ENCODE results near the gene STEAP1. TPM values are rescaled to one million over a fixed set of nuclear protein-coding genes. Genes with fewer than 3 reads are reported as not detected.
"Not testable (repeated sequence)": the region's sequence is repeated elsewhere in the genome, so short reads cannot be mapped to it uniquely, and the experiment has no call there.

The STEAP1 gene
- under 1 TPM in 1 of 5 donors, not detected in 4; 0.19 TPM for total RNA-seq
- total RNA-seq (2013) = not detected
- 0 to 0.21 (median 0) reads per million in 29 experiments for total RNA-seq

GRCh38 chr7:90153943-90154771, at the start of gene STEAP1:
Gene STEAP1 (plus strand): TSS chr7:90154469. CDS start chr7:90159789, 5,320 bp downstream.
- ATAC-seq (replicated peaks in 1 of 4) (peak; percentile 94 to 98 (median 96)), DNase-seq (peak; percentile 39 to 87 (median 76))
- 3% methylated on average over 50 of the region's 58 CpGs for WGBS (ENCODE audit: insufficient coverage)
- not testable (repeated sequence) for H3K4me1 ChIP-seq (ENCODE audit: control insufficient read depth in 1 of 2, extremely low read depth in 1 of 2, insufficient read depth in 2 of 2, low read length in 2 of 2); H3K36me3 ChIP-seq (ENCODE audit: control insufficient read depth in 2 of 2, extremely low read depth in 1 of 2, insufficient read depth in 1 of 2, low read length in 1 of 2); H3K4me1 Mint-ChIP-seq; H3K9me3 Mint-ChIP-seq; H3K27ac ChIP-seq (ENCODE audit: low read length); H3K36me3 Mint-ChIP-seq; H3K9me3 ChIP-seq; H3K27ac Mint-ChIP-seq; H3K27me3 ChIP-seq (replicated peaks in 1 of 2; ENCODE audit: control insufficient read depth in 2 of 2, extremely low read depth in 1 of 2, insufficient read depth in 2 of 2, low read length in 1 of 2)
- H3K4me3 ChIP-seq (ENCODE audit: control insufficient read depth in 1 of 2, extremely low read depth in 1 of 2, low read length in 1 of 2) = peak within 1 kb of the TSS; percentile 47 to 49
- H3K4me3 Mint-ChIP-seq = peak within 1 kb of the TSS; percentile 51 to 68 (median 59)
- ChIA-PET CTCF (interaction anchor here (0.6 to 3.2 kb wide), 10 partner anchors 89 to 301 kb away, joined by 3 to 69 read pairs (median 3); no protein-coding TSS in a partner anchor), POLR2A (interaction anchor here in 1 of 2 donors (0.6 kb wide), 1 partner anchor 1246 kb away, joined by 3 read pairs; no protein-coding TSS in a partner anchor)
- H3K27me3 Mint-ChIP-seq = peaks cover 18 to 22% of the 10 kb centered on the region in 2 donors

DNA sequence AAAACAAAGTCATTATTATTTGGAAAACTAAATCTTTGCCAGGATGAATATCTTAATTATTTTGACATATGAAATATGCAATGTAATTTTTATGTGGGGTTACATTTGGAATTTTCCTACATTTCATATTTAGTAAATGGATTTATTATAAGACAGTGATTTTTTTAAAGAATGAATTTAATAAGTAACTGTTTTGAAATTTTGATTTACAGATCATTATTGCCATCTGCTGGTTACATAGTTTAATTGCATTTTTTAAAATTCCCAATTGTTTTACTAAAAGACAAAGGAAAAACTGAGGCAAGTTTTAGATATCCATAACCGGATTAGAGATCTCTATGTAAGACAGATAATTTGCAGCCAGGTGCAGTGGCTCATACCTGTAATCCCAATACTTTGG, 39.3 kb upstream of the STEAP1 start:
- H3K4me3 Mint-ChIP-seq; H3K4me3 ChIP-seq (ENCODE audit: control insufficient read depth in 1 of 2, extremely low read depth in 1 of 2, low read length in 1 of 2); POLR2A ChIA-PET; CTCF ChIA-PET; H3K36me3 ChIP-seq (ENCODE audit: control insufficient read depth in 2 of 2, extremely low read depth in 1 of 2, insufficient read depth in 1 of 2, low read length in 1 of 2); H3K4me1 ChIP-seq (ENCODE audit: control insufficient read depth in 1 of 2, extremely low read depth in 1 of 2, insufficient read depth in 2 of 2, low read length in 2 of 2); DNase-seq; H3K9me3 ChIP-seq; ATAC-seq (replicated peaks in 1 of 4); H3K27ac ChIP-seq (ENCODE audit: low read length); H3K27ac Mint-ChIP-seq; H3K9me3 Mint-ChIP-seq; H3K36me3 Mint-ChIP-seq: not testable (repeated sequence)
- WGBS (ENCODE audit: insufficient coverage) = no CpG with 5 or more reads among the region's 1 CpG
- Mint-ChIP-seq H3K27me3 (peaks cover 22 to 25% of the 10 kb centered on the region in 2 donors), H3K4me1 (peaks cover 14 to 19% (median 15%) of the 10 kb centered on the region in 3 donors)
- peaks cover 0 to 16% of the 10 kb centered on the region in 2 experiments for H3K27me3 ChIP-seq (replicated peaks in 1 of 2; ENCODE audit: control insufficient read depth in 2 of 2, extremely low read depth in 1 of 2, insufficient read depth in 2 of 2, low read length in 1 of 2)

- ATAC-seq (replicated peaks in 1 of 4) (peak in 3 of 4 experiments; percentile 20 to 40 (median 26)), DNase-seq (peak in 3 of 35 experiments; percentile 0 to 10 (median 2))
- peak overlapping the region in 1 of 2 donors; percentile 4 for H3K4me3 ChIP-seq (ENCODE audit: control insufficient read depth in 1 of 2, extremely low read depth in 1 of 2, low read length in 1 of 2)
- H3K27ac ChIP-seq (ENCODE audit: low read length); H3K36me3 Mint-ChIP-seq; H3K9me3 ChIP-seq; POLR2A ChIA-PET; CTCF ChIA-PET; H3K27ac Mint-ChIP-seq; H3K4me1 ChIP-seq (ENCODE audit: control insufficient read depth in 1 of 2, extremely low read depth in 1 of 2, insufficient read depth in 2 of 2, low read length in 2 of 2); H3K9me3 Mint-ChIP-seq; H3K36me3 ChIP-seq (ENCODE audit: control insufficient read depth in 2 of 2, extremely low read depth in 1 of 2, insufficient read depth in 1 of 2, low read length in 1 of 2): not testable (repeated sequence)
- Mint-ChIP-seq H3K27me3 (peaks cover 25 to 27% of the 10 kb centered on the region in 2 donors), H3K4me1 (peaks cover 14 to 21% (median 19%) of the 10 kb centered on the region in 3 donors), H3K4me3 (peak overlapping the region; percentile 69 to 82 (median 76))
- H3K27me3 ChIP-seq (replicated peaks in 1 of 2; ENCODE audit: control insufficient read depth in 2 of 2, extremely low read depth in 1 of 2, insufficient read depth in 2 of 2, low read length in 1 of 2) = peaks cover 0 to 16% of the 10 kb centered on the region in 2 experiments
- WGBS (ENCODE audit: insufficient coverage) = 7% methylated on average over 41 of the region's 48 CpGs
These were observed 35.6 kb upstream of the STEAP1 start for GRCh38 chr7:90118551-90119177.

- no peaks in the 10 kb centered on the region for H3K9me3 ChIP-seq
- no peaks in the 10 kb centered on the region for H3K36me3 Mint-ChIP-seq
- no peak overlapping the region for H3K27ac ChIP-seq (ENCODE audit: low read length)
- WGBS (ENCODE audit: insufficient coverage) = 4% methylated on average over 47 of the region's 58 CpGs
- DNase-seq = peak in 22 of 35 experiments; percentile 0 to 47 (median 16)
- H3K4me3 ChIP-seq (ENCODE audit: control insufficient read depth in 1 of 2, extremely low read depth in 1 of 2, low read length in 1 of 2) = peak overlapping the region in 1 of 2 donors; percentile 7
- peak; percentile 58 to 75 (median 67) for ATAC-seq (replicated peaks in 1 of 4)
- H3K4me1 ChIP-seq (ENCODE audit: control insufficient read depth in 1 of 2, extremely low read depth in 1 of 2, insufficient read depth in 2 of 2, low read length in 2 of 2) = peaks cover 0 to 8% of the 10 kb centered on the region in 2 experiments
- peak overlapping the region; percentile 69 to 82 (median 76) for H3K4me3 Mint-ChIP-seq
- peaks cover 14 to 21% (median 19%) of the 10 kb centered on the region in 3 donors for H3K4me1 Mint-ChIP-seq
- H3K36me3 ChIP-seq (ENCODE audit: control insufficient read depth in 2 of 2, extremely low read depth in 1 of 2, insufficient read depth in 1 of 2, low read length in 1 of 2) = no peaks in the 10 kb centered on the region
- ChIA-PET CTCF (no interaction called here), POLR2A (no interaction called here)
- H3K9me3 Mint-ChIP-seq = no peaks in the 10 kb centered on the region
- H3K27me3 Mint-ChIP-seq = peaks cover 25 to 27% of the 10 kb centered on the region in 2 donors
- no peak overlapping the region for H3K27ac Mint-ChIP-seq
- peaks cover 0 to 16% of the 10 kb centered on the region in 2 experiments for H3K27me3 ChIP-seq (replicated peaks in 1 of 2; ENCODE audit: control insufficient read depth in 2 of 2, extremely low read depth in 1 of 2, insufficient read depth in 2 of 2, low read length in 1 of 2)
These were observed 34.9 kb upstream of the STEAP1 start for GRCh38 chr7:90119178-90119971.

DNA sequence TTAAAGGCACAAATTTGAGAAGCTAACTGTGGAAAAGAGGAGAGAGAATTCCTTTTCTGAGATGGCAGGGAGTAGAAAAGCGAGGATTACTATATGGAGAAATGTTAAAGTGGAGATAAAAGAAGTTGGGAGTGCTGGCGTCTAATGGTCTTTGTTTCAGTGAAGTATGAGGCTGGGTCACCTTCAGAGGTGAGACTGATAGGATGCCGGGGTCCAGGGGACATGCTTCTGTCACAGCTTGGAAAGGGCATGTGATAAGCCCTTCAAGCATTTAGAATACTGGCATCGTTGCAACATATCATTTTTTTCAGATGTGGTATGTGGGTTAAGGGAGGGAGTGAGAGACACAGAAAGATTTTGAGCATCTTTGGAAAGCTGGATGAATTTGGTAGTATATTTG, 34.1 kb upstream of the STEAP1 start:
- H3K4me3 ChIP-seq (ENCODE audit: control insufficient read depth in 1 of 2, extremely low read depth in 1 of 2, low read length in 1 of 2); H3K36me3 Mint-ChIP-seq; H3K9me3 ChIP-seq; CTCF ChIA-PET; H3K27ac Mint-ChIP-seq; H3K4me1 ChIP-seq (ENCODE audit: control insufficient read depth in 1 of 2, extremely low read depth in 1 of 2, insufficient read depth in 2 of 2, low read length in 2 of 2); ATAC-seq (replicated peaks in 1 of 4); H3K27ac ChIP-seq (ENCODE audit: low read length); DNase-seq; H3K36me3 ChIP-seq (ENCODE audit: control insufficient read depth in 2 of 2, extremely low read depth in 1 of 2, insufficient read depth in 1 of 2, low read length in 1 of 2); POLR2A ChIA-PET; H3K9me3 Mint-ChIP-seq: not testable (repeated sequence)
- no CpG with 5 or more reads among the region's 4 CpGs for WGBS (ENCODE audit: insufficient coverage)
- H3K4me1 Mint-ChIP-seq = peaks cover 14 to 21% (median 19%) of the 10 kb centered on the region in 3 donors
- peak overlapping the region; percentile 48 to 82 (median 76) for H3K4me3 Mint-ChIP-seq
- H3K27me3 Mint-ChIP-seq = peaks cover 25 to 27% of the 10 kb centered on the region in 2 donors
- H3K27me3 ChIP-seq (replicated peaks in 1 of 2; ENCODE audit: control insufficient read depth in 2 of 2, extremely low read depth in 1 of 2, insufficient read depth in 2 of 2, low read length in 1 of 2) = peaks cover 0 to 16% of the 10 kb centered on the region in 2 experiments

- H3K4me1 ChIP-seq (ENCODE audit: control insufficient read depth in 1 of 2, extremely low read depth in 1 of 2, insufficient read depth in 2 of 2, low read length in 2 of 2); DNase-seq; CTCF ChIA-PET; H3K27ac ChIP-seq (ENCODE audit: low read length); H3K27me3 ChIP-seq (replicated peaks in 1 of 2; ENCODE audit: control insufficient read depth in 2 of 2, extremely low read depth in 1 of 2, insufficient read depth in 2 of 2, low read length in 1 of 2); H3K27ac Mint-ChIP-seq; H3K9me3 Mint-ChIP-seq; H3K36me3 ChIP-seq (ENCODE audit: control insufficient read depth in 2 of 2, extremely low read depth in 1 of 2, insufficient read depth in 1 of 2, low read length in 1 of 2); POLR2A ChIA-PET; H3K36me3 Mint-ChIP-seq; H3K4me3 ChIP-seq (ENCODE audit: control insufficient read depth in 1 of 2, extremely low read depth in 1 of 2, low read length in 1 of 2); H3K9me3 ChIP-seq; H3K4me3 Mint-ChIP-seq; H3K4me1 Mint-ChIP-seq; ATAC-seq (replicated peaks in 1 of 4): not testable (repeated sequence)
- WGBS (ENCODE audit: insufficient coverage) = 78% methylated on average over 6 of the region's 8 CpGs
- H3K27me3 Mint-ChIP-seq = peaks cover 16 to 22% of the 10 kb centered on the region in 2 donors
These were observed 22.5 kb upstream of the STEAP1 start for GRCh38 chr7:90131746-90132145.
